HTR-8/SVneo (cell line): ENCODE measurements around the gene CLDN8.

Experiments used
- DNase-seq: peaks from one replicate; pipeline ENCODE4 v3.0.0; 2011; ENCODE audit warnings: low spot score, mixed read lengths; ENCODE audit not compliant: insufficient read length
- FAIRE-seq: peaks from 2 replicates; lab custom pipeline; 2011; peaks lifted over from hg19 to GRCh38; lab: Jason Lieb, UNC

Gene CLDN8

GRCh38 chr21:30207252-30207579 is 8.7 kb downstream of the CLDN8 start:
- DNase-seq (no peak), FAIRE-seq (no peak)

- DNase-seq (no peak), FAIRE-seq (no peak)
These were observed 9.2 kb downstream of the CLDN8 start for GRCh38 chr21:30206551-30207251.

- DNase-seq (no peak), FAIRE-seq (no peak)
These were observed 15.9 kb downstream of the CLDN8 start for GRCh38 chr21:30200000-30200399.

GRCh38 chr21:30194701-30195299 is 21.1 kb downstream of the CLDN8 start:
- DNase-seq (no peak), FAIRE-seq (no peak)

GRCh38 chr21:30193201-30193600 is 22.7 kb downstream of the CLDN8 start:
- FAIRE-seq (no peak), DNase-seq (no peak)

GRCh38 chr21:30190554-30190953 is 25.3 kb downstream of the CLDN8 start:
- FAIRE-seq (no peak), DNase-seq (no peak)

GRCh38 chr21:30189773-30190172 is 26.1 kb downstream of the CLDN8 start:
- DNase-seq (no peak), FAIRE-seq (no peak)

- no peak for FAIRE-seq
- no peak for DNase-seq
These were observed 29.7 kb downstream of the CLDN8 start for GRCh38 chr21:30186242-30186641.

- DNase-seq: no peak
- FAIRE-seq: no peak
These were observed 47.8 kb downstream of the CLDN8 start for GRCh38 chr21:30168086-30168485.

GRCh38 chr21:30166705-30167104 is 49.2 kb downstream of the CLDN8 start, which contains the start of gene CLDN17:
Gene CLDN17 (minus strand): TSS chr21:30166805. CDS start chr21:30166617, 188 bp downstream.
- no peak for DNase-seq
- no peak for FAIRE-seq

- no peak for DNase-seq
- no peak for FAIRE-seq
These were observed 49.7 kb downstream of the CLDN8 start for GRCh38 chr21:30166171-30166570.

GRCh38 chr21:30164796-30165195 is 51.1 kb downstream of the CLDN8 start:
- FAIRE-seq (no peak), DNase-seq (no peak)
